ENCODE results near the gene ZKSCAN1.

DNA sequence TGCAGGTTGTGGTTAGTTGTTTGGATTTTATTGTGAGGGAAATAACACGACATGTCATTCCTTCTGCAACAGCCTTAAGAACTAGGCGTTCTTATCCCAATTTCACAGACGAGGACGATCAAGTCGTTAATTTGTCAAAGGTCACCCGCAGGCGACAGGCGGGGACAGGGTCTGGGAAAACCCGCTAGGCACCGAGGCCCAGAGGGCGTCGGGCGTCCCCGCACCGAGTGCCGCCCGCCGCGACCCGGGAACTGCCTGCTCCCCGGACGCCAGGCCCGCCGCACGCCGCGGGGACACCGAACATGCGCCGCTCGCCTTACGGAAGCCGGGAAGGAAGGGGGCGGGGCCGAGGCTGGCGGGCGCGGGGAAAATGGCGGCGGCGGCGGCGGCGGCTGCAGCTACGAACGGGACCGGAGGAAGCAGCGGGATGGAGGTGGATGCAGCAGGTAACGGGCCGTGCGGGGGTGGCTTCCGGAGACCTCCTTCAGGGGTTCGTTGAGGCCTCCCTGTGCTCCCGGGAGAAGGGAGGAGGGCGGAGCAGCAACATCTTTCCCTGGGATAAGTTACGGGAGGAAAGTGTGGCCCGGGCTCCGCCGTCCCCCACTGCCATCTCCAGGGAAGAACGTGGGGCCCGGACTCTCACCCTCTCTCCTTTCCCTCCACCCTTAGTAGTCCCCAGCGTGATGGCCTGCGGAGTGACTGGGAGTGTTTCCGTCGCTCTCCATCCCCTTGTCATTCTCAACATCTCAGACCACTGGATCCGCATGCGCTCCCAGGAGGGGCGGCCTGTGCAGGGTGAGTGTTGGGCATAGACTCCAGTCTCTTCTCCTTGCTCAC, 73.4 kb downstream of the ZKSCAN1 start, which contains the start of gene COPS6:
- TF ChIP-seq CTCF (IDR thresholded peaks at IDR 0.05; ENCODE audit: low read depth, low read length, poor library complexity, severe bottlenecking) = no peak
- TF ChIP-seq EZH2phosphoT487 (IDR thresholded peaks at IDR 0.05; ENCODE audit: borderline replicate concordance, low read length) = no peak
